WTC11 (cell line): Measurements from ENCODE around the gene C1QTNF12. TPM values are rescaled to one million over a fixed set of nuclear protein-coding genes. Genes with fewer than 3 reads are reported as not detected.

Experiments used
- ATAC-seq: fragments of 200-7000 bp; cut with Tn5 transposase; 2 replicates; pipeline ENCODE4 v1.10.0; 2021; ENCODE audit warnings: mild to moderate bottlenecking, moderate library complexity
- CTCF ChIA-PET: fragments of 300-600 bp; sonication (Branson Sonifier 250); formaldehyde crosslinking; loops from one replicate; lab custom pipeline; 2021; ENCODE audit warnings: antibody characterized with exemption; lab: Charles Lee
- POLR2A ChIA-PET: fragments of 350-600 bp; sonication (Branson Sonifier 250); formaldehyde crosslinking; loops from one replicate; lab custom pipeline; 2021; ENCODE audit warnings: antibody characterized with exemption; lab: Charles Lee
- DNase-seq: peaks from one replicate; pipeline ENCODE4 v3.0.0; 2021; ENCODE audit warnings: low spot score
- H3K27ac Mint-ChIP-seq: 2 replicates; pipeline ENCODE4 v1.8.0; 2021; ENCODE audit warnings: mixed read lengths
- H3K27me3 Mint-ChIP-seq: 2 replicates; pipeline ENCODE4 v1.8.0; 2021; ENCODE audit warnings: low read depth, mild to moderate bottlenecking, moderate library complexity, mixed read lengths
- H3K36me3 Mint-ChIP-seq: 2 replicates; pipeline ENCODE4 v1.8.0; 2021; ENCODE audit warnings: mixed read lengths
- H3K4me1 Mint-ChIP-seq: 2 replicates; pipeline ENCODE4 v1.8.0; 2022; ENCODE audit warnings: mixed read lengths
- H3K4me3 Mint-ChIP-seq: 2 replicates; pipeline ENCODE4 v1.8.0; 2021; ENCODE audit warnings: mild to moderate bottlenecking, moderate library complexity, mixed read lengths
- H3K9me3 Mint-ChIP-seq: 2 replicates; pipeline ENCODE4 v1.8.0; 2021; ENCODE audit warnings: mixed read lengths
- ATF1 ChIP-seq: sonication (generic); formaldehyde crosslinking; IDR thresholded peaks from 2 replicates; pipeline ENCODE4 v1.8.1; 2023; ENCODE audit warnings: mild to moderate bottlenecking, moderate library complexity, missing genetic modification reagents
- CREB1 ChIP-seq: sonication (generic); formaldehyde crosslinking; IDR thresholded peaks from 2 replicates; pipeline ENCODE4 v1.8.0; 2023; ENCODE audit warnings: mild to moderate bottlenecking, missing genetic modification reagents
- ESRRA ChIP-seq: sonication (generic); formaldehyde crosslinking; IDR thresholded peaks from 2 replicates; pipeline ENCODE4 v1.8.1; 2022; ENCODE audit warnings: mild to moderate bottlenecking, missing genetic modification reagents, borderline replicate concordance
- FOXP1 ChIP-seq: sonication (generic); formaldehyde crosslinking; IDR thresholded peaks from 2 replicates; pipeline ENCODE4 v1.8.0; 2022; ENCODE audit warnings: missing genetic modification reagents, mild to moderate bottlenecking, moderate library complexity, borderline replicate concordance
- MXD4 ChIP-seq: fragments of 250-450 bp; sonication (Bioruptor Pico); IDR thresholded peaks from 2 replicates; pipeline ENCODE4 v1.8.0; 2021; ENCODE audit warnings: mild to moderate bottlenecking, moderate library complexity, borderline replicate concordance
- NFYB ChIP-seq: sonication (generic); formaldehyde crosslinking; conservative IDR thresholded peaks from 2 replicates; pipeline ENCODE4 v1.8.0; 2022; ENCODE audit warnings: low read depth, missing genetic modification reagents
- NR1H2 ChIP-seq: sonication (generic); formaldehyde crosslinking; IDR thresholded peaks from 2 replicates; pipeline ENCODE4 v1.9.0; 2021; ENCODE audit warnings: mild to moderate bottlenecking, moderate library complexity, missing genetic modification reagents
- NR3C1 ChIP-seq: sonication (generic); formaldehyde crosslinking; conservative IDR thresholded peaks from 2 replicates; pipeline ENCODE4 v1.8.1; 2023; ENCODE audit warnings: low read depth, mild to moderate bottlenecking, missing genetic modification reagents
- RORB ChIP-seq: fragments of 250-450 bp; sonication (Bioruptor Pico); IDR thresholded peaks from 2 replicates; pipeline ENCODE4 v1.9.0; 2021; ENCODE audit warnings: mild to moderate bottlenecking
- ZBTB21 ChIP-seq: sonication (generic); formaldehyde crosslinking; IDR thresholded peaks from 2 replicates; pipeline ENCODE4 v1.8.1; 2023; ENCODE audit warnings: mild to moderate bottlenecking, missing genetic modification reagents, borderline replicate concordance
- ZNF396 ChIP-seq: fragments of 250-450 bp; sonication (Bioruptor Pico); IDR thresholded peaks from 2 replicates; pipeline ENCODE4 v1.8.0; 2021; ENCODE audit warnings: mild to moderate bottlenecking, moderate library complexity, borderline replicate concordance
- ZNF416 ChIP-seq: fragments of 250-450 bp; sonication (Bioruptor Pico); IDR thresholded peaks from 2 replicates; pipeline ENCODE4 v1.9.0; 2021; ENCODE audit warnings: mild to moderate bottlenecking, inconsistent platforms
- ZNF671 ChIP-seq: fragments of 250-450 bp; sonication (Bioruptor Pico); IDR thresholded peaks from 2 replicates; pipeline ENCODE4 v1.8.0; 2021; ENCODE audit warnings: mild to moderate bottlenecking
- total RNA-seq: library from RNA; stranded (reverse); gene quantifications from 3 replicates; pipeline ENCODE4 v1.2.3, GENCODE V29; 2021
- TF ChIP-seq, protein P1 (sequence below): fragments of 250-450 bp; sonication (Bioruptor Pico); IDR thresholded peaks from 2 replicates; pipeline ENCODE4 v1.9.0; 2021; ENCODE audit warnings: mild to moderate bottlenecking
- TF ChIP-seq, protein P2 (sequence below): fragments of 250-450 bp; sonication (Bioruptor Pico); IDR thresholded peaks from 2 replicates; pipeline ENCODE4 v1.8.0; 2021; ENCODE audit warnings: mild to moderate bottlenecking
- TF ChIP-seq, protein P3 (sequence below): sonication (generic); formaldehyde crosslinking; IDR thresholded peaks from 2 replicates; pipeline ENCODE4 v1.8.0; 2022; ENCODE audit warnings: mild to moderate bottlenecking, missing genetic modification reagents
- TF ChIP-seq, protein P4 (sequence below): sonication (generic); formaldehyde crosslinking; IDR thresholded peaks from 2 replicates; pipeline ENCODE4 v1.8.1; 2022; ENCODE audit warnings: missing genetic modification reagents, borderline replicate concordance
- TF ChIP-seq, protein P5 (sequence below): sonication (generic); formaldehyde crosslinking; IDR thresholded peaks from 2 replicates; pipeline ENCODE4 v1.8.0; 2022; ENCODE audit warnings: mild to moderate bottlenecking, missing genetic modification reagents
- TF ChIP-seq, protein P6 (sequence below): sonication (generic); formaldehyde crosslinking; IDR thresholded peaks from 2 replicates; pipeline ENCODE4 v1.8.0; 2022; ENCODE audit warnings: missing genetic modification reagents
- TF ChIP-seq, protein P7 (sequence below): fragments of 250-450 bp; sonication (Bioruptor Pico); conservative IDR thresholded peaks from 2 replicates; pipeline ENCODE4 v1.9.0; 2021; ENCODE audit warnings: mild to moderate bottlenecking
- TF ChIP-seq, protein P8 (sequence below): fragments of 250-450 bp; sonication (Bioruptor Pico); IDR thresholded peaks from 2 replicates; pipeline ENCODE4 v1.9.0; 2021; ENCODE audit warnings: moderate library complexity, mild to moderate bottlenecking, inconsistent platforms, borderline replicate concordance

C1QTNF12 gene
- total RNA-seq, 1 experiment from 2014 or later, result 10.3 TPM

DNA sequence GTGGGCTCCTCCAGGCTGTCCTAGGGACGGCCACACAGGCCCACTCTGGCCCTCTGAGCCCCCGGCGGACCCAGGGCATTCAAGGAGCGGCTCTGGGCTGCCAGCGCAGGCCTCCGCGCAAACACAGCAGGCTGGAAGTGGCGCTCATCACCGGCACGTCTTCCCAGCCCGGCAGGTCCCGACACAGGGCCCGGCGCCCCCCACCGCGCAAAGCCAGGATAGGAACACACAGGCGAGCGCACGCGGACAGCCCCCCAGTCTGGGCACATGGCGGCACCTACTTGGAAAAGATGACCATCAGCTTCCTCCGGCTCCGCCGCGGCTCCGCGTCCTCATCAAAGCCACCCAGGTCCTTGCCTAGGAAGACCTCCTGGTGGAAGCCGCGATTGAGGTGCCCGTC is 18.3 kb downstream of the C1QTNF12 start:
- no peak for TF ChIP-seq ESRRA
- POLR2A ChIA-PET, result no interaction called here
- Mint-ChIP-seq H3K36me3 (peaks cover 15% of the 10 kb centered on the region), H3K4me1 (peaks cover 7% of the 10 kb centered on the region), H3K27me3 (no peaks in the 10 kb centered on the region), H3K27ac (no peak overlapping the region), H3K4me3 (no peak overlapping the region), H3K9me3 (no peaks in the 10 kb centered on the region)
- ATAC-seq (no peak), DNase-seq (no peak)
- CTCF ChIA-PET, result no interaction called here

DNA sequence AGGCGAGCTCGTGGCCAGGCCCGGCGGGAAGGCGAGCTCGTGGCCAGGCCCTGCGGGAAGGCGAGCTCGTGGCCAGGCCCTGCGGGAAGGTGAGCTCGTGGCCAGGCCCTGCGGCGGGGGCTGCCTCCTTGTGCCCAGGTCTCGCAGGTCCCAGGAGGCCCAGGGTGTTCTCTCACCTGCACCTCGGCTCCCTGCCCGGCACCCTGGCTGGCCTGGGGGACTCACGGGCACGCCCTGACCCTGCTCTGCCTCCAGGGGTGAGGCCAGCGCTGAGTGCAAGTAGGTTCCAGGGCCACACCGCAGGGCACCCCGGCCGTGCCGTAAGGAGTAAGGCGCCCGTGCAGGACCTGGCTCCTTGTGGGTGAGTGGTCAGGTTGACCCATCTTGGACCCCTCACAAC is 19.1 kb downstream of the C1QTNF12 start:
- peaks cover 7% of the 10 kb centered on the region for H3K4me1 Mint-ChIP-seq
- peaks cover 22% of the 10 kb centered on the region for H3K36me3 Mint-ChIP-seq
- no peak overlapping the region for H3K27ac Mint-ChIP-seq
- no peak for ATAC-seq
- no peak for TF ChIP-seq RORB (CRISPR knock-in tag)
- TF ChIP-seq, protein P1, sequence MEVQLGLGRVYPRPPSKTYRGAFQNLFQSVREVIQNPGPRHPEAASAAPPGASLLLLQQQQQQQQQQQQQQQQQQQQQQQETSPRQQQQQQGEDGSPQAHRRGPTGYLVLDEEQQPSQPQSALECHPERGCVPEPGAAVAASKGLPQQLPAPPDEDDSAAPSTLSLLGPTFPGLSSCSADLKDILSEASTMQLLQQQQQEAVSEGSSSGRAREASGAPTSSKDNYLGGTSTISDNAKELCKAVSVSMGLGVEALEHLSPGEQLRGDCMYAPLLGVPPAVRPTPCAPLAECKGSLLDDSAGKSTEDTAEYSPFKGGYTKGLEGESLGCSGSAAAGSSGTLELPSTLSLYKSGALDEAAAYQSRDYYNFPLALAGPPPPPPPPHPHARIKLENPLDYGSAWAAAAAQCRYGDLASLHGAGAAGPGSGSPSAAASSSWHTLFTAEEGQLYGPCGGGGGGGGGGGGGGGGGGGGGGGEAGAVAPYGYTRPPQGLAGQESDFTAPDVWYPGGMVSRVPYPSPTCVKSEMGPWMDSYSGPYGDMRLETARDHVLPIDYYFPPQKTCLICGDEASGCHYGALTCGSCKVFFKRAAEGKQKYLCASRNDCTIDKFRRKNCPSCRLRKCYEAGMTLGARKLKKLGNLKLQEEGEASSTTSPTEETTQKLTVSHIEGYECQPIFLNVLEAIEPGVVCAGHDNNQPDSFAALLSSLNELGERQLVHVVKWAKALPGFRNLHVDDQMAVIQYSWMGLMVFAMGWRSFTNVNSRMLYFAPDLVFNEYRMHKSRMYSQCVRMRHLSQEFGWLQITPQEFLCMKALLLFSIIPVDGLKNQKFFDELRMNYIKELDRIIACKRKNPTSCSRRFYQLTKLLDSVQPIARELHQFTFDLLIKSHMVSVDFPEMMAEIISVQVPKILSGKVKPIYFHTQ (CRISPR knock-in tag), result no peak
- TF ChIP-seq NR3C1 (CRISPR knock-in tag), result no peak
- TF ChIP-seq, protein P2, sequence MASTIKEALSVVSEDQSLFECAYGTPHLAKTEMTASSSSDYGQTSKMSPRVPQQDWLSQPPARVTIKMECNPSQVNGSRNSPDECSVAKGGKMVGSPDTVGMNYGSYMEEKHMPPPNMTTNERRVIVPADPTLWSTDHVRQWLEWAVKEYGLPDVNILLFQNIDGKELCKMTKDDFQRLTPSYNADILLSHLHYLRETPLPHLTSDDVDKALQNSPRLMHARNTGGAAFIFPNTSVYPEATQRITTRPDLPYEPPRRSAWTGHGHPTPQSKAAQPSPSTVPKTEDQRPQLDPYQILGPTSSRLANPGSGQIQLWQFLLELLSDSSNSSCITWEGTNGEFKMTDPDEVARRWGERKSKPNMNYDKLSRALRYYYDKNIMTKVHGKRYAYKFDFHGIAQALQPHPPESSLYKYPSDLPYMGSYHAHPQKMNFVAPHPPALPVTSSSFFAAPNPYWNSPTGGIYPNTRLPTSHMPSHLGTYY, result no peak
- TF ChIP-seq, protein P3, sequence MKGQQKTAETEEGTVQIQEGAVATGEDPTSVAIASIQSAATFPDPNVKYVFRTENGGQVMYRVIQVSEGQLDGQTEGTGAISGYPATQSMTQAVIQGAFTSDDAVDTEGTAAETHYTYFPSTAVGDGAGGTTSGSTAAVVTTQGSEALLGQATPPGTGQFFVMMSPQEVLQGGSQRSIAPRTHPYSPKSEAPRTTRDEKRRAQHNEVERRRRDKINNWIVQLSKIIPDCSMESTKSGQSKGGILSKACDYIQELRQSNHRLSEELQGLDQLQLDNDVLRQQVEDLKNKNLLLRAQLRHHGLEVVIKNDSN (CRISPR knock-in tag), result no peak
- TF ChIP-seq ZNF396 (CRISPR knock-in tag), result no peak
- TF ChIP-seq, protein P4, sequence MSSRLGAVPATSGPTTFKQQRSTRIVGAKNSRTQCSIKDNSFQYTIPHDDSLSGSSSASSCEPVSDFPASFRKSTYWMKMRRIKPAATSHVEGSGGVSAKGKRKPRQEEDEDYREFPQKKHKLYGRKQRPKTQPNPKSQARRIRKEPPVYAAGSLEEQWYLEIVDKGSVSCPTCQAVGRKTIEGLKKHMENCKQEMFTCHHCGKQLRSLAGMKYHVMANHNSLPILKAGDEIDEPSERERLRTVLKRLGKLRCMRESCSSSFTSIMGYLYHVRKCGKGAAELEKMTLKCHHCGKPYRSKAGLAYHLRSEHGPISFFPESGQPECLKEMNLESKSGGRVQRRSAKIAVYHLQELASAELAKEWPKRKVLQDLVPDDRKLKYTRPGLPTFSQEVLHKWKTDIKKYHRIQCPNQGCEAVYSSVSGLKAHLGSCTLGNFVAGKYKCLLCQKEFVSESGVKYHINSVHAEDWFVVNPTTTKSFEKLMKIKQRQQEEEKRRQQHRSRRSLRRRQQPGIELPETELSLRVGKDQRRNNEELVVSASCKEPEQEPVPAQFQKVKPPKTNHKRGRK (CRISPR knock-in tag), result no peak
- TF ChIP-seq ZNF671 (CRISPR knock-in tag), result no peak
- TF ChIP-seq, protein P5, sequence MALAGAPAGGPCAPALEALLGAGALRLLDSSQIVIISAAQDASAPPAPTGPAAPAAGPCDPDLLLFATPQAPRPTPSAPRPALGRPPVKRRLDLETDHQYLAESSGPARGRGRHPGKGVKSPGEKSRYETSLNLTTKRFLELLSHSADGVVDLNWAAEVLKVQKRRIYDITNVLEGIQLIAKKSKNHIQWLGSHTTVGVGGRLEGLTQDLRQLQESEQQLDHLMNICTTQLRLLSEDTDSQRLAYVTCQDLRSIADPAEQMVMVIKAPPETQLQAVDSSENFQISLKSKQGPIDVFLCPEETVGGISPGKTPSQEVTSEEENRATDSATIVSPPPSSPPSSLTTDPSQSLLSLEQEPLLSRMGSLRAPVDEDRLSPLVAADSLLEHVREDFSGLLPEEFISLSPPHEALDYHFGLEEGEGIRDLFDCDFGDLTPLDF, result no peak
- TF ChIP-seq CREB1 (CRISPR knock-in tag), result no peak
- TF ChIP-seq ZBTB21, result no peak
- no peak for TF ChIP-seq ZNF416
- TF ChIP-seq, protein P6, sequence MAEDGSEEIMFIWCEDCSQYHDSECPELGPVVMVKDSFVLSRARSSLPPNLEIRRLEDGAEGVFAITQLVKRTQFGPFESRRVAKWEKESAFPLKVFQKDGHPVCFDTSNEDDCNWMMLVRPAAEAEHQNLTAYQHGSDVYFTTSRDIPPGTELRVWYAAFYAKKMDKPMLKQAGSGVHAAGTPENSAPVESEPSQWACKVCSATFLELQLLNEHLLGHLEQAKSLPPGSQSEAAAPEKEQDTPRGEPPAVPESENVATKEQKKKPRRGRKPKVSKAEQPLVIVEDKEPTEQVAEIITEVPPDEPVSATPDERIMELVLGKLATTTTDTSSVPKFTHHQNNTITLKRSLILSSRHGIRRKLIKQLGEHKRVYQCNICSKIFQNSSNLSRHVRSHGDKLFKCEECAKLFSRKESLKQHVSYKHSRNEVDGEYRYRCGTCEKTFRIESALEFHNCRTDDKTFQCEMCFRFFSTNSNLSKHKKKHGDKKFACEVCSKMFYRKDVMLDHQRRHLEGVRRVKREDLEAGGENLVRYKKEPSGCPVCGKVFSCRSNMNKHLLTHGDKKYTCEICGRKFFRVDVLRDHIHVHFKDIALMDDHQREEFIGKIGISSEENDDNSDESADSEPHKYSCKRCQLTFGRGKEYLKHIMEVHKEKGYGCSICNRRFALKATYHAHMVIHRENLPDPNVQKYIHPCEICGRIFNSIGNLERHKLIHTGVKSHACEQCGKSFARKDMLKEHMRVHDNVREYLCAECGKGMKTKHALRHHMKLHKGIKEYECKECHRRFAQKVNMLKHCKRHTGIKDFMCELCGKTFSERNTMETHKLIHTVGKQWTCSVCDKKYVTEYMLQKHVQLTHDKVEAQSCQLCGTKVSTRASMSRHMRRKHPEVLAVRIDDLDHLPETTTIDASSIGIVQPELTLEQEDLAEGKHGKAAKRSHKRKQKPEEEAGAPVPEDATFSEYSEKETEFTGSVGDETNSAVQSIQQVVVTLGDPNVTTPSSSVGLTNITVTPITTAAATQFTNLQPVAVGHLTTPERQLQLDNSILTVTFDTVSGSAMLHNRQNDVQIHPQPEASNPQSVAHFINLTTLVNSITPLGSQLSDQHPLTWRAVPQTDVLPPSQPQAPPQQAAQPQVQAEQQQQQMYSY (CRISPR knock-in tag), result no peak
- TF ChIP-seq NR1H2 (CRISPR knock-in tag), result no peak
- TF ChIP-seq FOXP1, result no peak
- TF ChIP-seq, protein P7, sequence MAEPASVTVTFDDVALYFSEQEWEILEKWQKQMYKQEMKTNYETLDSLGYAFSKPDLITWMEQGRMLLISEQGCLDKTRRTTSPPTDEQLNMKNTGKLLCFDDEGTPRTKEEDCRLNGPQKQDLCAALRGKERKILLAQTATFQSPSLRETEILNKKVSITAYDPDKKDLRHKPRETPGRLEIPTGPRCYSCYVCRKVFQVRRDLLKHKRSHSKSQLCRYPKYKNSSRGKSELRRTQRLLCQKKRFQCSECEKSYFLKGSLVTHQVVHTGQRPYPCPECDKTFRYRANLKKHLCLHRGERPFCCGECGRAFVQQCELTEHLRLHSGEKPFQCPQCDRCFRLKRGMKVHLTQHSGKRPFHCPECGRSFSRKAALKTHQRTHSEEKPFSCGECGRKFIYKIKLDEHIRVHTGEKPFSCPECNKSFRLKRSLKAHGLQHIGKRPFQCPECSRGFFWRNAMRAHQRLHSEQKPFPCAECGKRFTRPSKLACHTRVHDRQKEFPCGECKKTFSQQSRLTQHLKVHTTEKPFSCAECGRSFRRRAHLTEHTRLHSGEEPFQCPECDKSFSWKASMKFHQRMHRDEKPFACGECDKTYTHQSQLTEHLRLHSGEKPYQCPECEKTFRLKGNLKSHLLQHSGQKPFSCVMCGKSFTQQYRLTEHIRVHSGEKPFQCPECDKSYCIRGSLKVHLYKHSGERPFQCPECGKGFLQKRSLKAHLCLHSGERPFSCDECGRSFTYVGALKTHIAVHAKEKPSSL (CRISPR knock-in tag), result no peak
- TF ChIP-seq, protein P8, sequence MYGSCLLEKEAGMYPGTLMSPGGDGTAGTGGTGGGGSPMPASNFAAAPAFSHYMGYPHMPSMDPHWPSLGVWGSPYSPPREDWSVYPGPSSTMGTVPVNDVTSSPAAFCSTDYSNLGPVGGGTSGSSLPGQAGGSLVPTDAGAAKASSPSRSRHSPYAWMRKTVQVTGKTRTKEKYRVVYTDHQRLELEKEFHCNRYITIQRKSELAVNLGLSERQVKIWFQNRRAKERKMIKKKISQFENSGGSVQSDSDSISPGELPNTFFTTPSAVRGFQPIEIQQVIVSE, result no peak
- TF ChIP-seq NFYB (CRISPR knock-in tag), result no peak
- no peak for TF ChIP-seq ATF1 (CRISPR knock-in tag)
- TF ChIP-seq MXD4 (CRISPR knock-in tag), result no peak
- ChIA-PET POLR2A (no interaction called here), CTCF (no interaction called here)
- no peaks in the 10 kb centered on the region for H3K27me3 Mint-ChIP-seq
- no peak overlapping the region for H3K4me3 Mint-ChIP-seq
- DNase-seq, result no peak
- H3K9me3 Mint-ChIP-seq, result no peaks in the 10 kb centered on the region
